Right lobe of liver (tissue), 4 donors: Measurements from ENCODE around the gene PDLIM7.

ENCODE experiments used
- POLR2A ChIP-seq: fragments of 450-650 bp; IDR thresholded peaks from one replicate; pipeline ENCODE4 v1.6.1; 2017; ENCODE audit warnings: antibody characterized with exemption, mild to moderate bottlenecking
- TF ChIP-seq, protein P1 (sequence below), 4 donors: fragments of 200-600 bp in 3 of 4; fragments of 450-650 bp in 1 of 4; IDR thresholded peaks; one replicate each; pipeline versions ENCODE4 v1.5.1 to v1.8.0; 2016 to 2022; ENCODE audit warnings: antibody characterized with exemption in 4 of 4, mild to moderate bottlenecking in 2 of 4
- donor health status: DM: no; HTN: no; CAD: no.
- donor health status: DM: no; HTN: no; CAD: no.
- donor health status: DM: no; HTN: yes; CAD: no.

- TF ChIP-seq, protein P1, sequence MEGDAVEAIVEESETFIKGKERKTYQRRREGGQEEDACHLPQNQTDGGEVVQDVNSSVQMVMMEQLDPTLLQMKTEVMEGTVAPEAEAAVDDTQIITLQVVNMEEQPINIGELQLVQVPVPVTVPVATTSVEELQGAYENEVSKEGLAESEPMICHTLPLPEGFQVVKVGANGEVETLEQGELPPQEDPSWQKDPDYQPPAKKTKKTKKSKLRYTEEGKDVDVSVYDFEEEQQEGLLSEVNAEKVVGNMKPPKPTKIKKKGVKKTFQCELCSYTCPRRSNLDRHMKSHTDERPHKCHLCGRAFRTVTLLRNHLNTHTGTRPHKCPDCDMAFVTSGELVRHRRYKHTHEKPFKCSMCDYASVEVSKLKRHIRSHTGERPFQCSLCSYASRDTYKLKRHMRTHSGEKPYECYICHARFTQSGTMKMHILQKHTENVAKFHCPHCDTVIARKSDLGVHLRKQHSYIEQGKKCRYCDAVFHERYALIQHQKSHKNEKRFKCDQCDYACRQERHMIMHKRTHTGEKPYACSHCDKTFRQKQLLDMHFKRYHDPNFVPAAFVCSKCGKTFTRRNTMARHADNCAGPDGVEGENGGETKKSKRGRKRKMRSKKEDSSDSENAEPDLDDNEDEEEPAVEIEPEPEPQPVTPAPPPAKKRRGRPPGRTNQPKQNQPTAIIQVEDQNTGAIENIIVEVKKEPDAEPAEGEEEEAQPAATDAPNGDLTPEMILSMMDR (IDR thresholded peaks at IDR 0.05), result no peak
- TF ChIP-seq POLR2A, result no peak
Observed at GRCh38 chr5:177445052-177445916, 52.1 kb downstream of the PDLIM7 start.
